ENCODE results near the gene SKP2. TPM values are rescaled to one million over a fixed set of nuclear protein-coding genes. Genes with fewer than 3 reads are reported as not detected.
"Not testable (repeated sequence)": the region's sequence is repeated elsewhere in the genome, so short reads cannot be mapped to it uniquely, and the experiment has no call there.

Gene SKP2
- total RNA-seq, 2 donors from 2014 or later: 3.7 to 5.0 TPM

GRCh38 chr5:36178524-36178890 lies 26.6 kb downstream of the SKP2 start:
- Histone ChIP-seq H3K4me3 (no peak overlapping the region), H3K9me3 (no peaks in the 10 kb centered on the region), H3K27ac (no peak overlapping the region), H3K36me3 (peaks cover 18% of the 10 kb centered on the region), H3K4me1 (no peaks in the 10 kb centered on the region), H3K27me3 (no peaks in the 10 kb centered on the region)
- no peak for TF ChIP-seq CTCF (IDR thresholded peaks at IDR 0.05)
- DNase-seq (ENCODE audit: low spot score): no peak

DNA sequence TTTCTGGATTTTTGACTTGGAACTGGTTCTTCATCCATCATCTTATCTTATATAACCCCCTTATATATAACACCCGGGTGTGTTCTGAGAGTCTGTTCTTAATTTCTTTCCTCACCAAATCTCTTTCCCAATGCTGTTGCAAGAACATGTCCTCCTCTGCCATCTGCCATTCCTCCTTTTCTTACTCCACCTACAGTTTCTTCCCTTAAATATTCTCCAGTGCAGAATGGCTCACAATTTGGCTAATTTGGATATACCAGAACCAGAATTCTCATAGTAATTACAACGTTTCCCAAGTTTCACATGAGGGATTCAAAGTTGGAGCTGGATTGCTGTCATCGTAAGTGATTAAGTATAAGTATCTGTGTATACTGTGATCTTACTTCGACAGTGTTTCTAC lies 28.0 kb downstream of the SKP2 start:
- H3K4me1 ChIP-seq: no peaks in the 10 kb centered on the region
- H3K4me3 ChIP-seq: no peak overlapping the region
- no peak overlapping the region for H3K27ac ChIP-seq
- DNase-seq (ENCODE audit: low spot score): no peak
- no peak for TF ChIP-seq CTCF (IDR thresholded peaks at IDR 0.05)
- H3K9me3 ChIP-seq: no peaks in the 10 kb centered on the region
- no peaks in the 10 kb centered on the region for H3K27me3 ChIP-seq
- H3K36me3 ChIP-seq: peaks cover 7% of the 10 kb centered on the region

GRCh38 chr5:36180556-36181350 lies 28.8 kb downstream of the SKP2 start:
- Histone ChIP-seq H3K9me3 (no peaks in the 10 kb centered on the region), H3K27me3 (no peaks in the 10 kb centered on the region), H3K27ac (no peak overlapping the region), H3K4me1 (no peaks in the 10 kb centered on the region), H3K36me3 (peaks cover 7% of the 10 kb centered on the region), H3K4me3 (no peak overlapping the region)
- no peak for TF ChIP-seq CTCF (IDR thresholded peaks at IDR 0.05)
- DNase-seq (ENCODE audit: low spot score): no peak

GRCh38 chr5:36181774-36182173 lies 29.9 kb downstream of the SKP2 start:
- Histone ChIP-seq H3K36me3 (peaks cover 7% of the 10 kb centered on the region), H3K4me3 (no peak overlapping the region), H3K27me3 (no peaks in the 10 kb centered on the region), H3K4me1 (no peaks in the 10 kb centered on the region), H3K9me3 (no peaks in the 10 kb centered on the region), H3K27ac (no peak overlapping the region)
- no peak for DNase-seq (ENCODE audit: low spot score)
- TF ChIP-seq CTCF (IDR thresholded peaks at IDR 0.05): no peak

- not testable (repeated sequence) for H3K4me3 ChIP-seq; H3K36me3 ChIP-seq; H3K27ac ChIP-seq; H3K4me1 ChIP-seq; DNase-seq (ENCODE audit: low spot score); H3K27me3 ChIP-seq; H3K9me3 ChIP-seq
Observed at GRCh38 chr5:36184408-36184807, 32.5 kb downstream of the SKP2 start.

- no peaks in the 10 kb centered on the region for H3K4me1 ChIP-seq
- no peak overlapping the region for H3K27ac ChIP-seq
- H3K36me3 ChIP-seq: peaks cover 45% of the 10 kb centered on the region
- H3K4me3 ChIP-seq: no peak overlapping the region
- no peaks in the 10 kb centered on the region for H3K27me3 ChIP-seq
- DNase-seq (ENCODE audit: low spot score): no peak
- TF ChIP-seq CTCF (IDR thresholded peaks at IDR 0.05): no peak
- H3K9me3 ChIP-seq: peaks cover 0 to 11% of the 10 kb centered on the region in 2 donors
Observed at GRCh38 chr5:36193746-36194145, 41.8 kb downstream of the SKP2 start.

All from right atrium auricular region (tissue), 2 donors.